OCI-LY3 (cell line): ENCODE results near the gene NYAP2.

Experiments
- H2AFZ ChIP-seq: fragments of 200-600, 300-600 bp; shearing (Covaris generic); 2 replicates; pipeline ENCODE4 v1.6.0; 2014; ENCODE audit warnings: antibody characterized with exemption, low read depth, low read length
- H3K27ac ChIP-seq: fragments of 200-600, 300-600 bp; sonication (generic); 2 replicates; pipeline ENCODE4 v1.5.1; 2014; ENCODE audit warnings: mild to moderate bottlenecking, low read length, moderate library complexity, mixed read lengths
- H3K27me3 ChIP-seq: fragments of 200-600, 300-600 bp; sonication (generic); 2 replicates; pipeline ENCODE4 v1.6.1; 2014; ENCODE audit warnings: low read depth, low read length, mixed read lengths
- H3K36me3 ChIP-seq: fragments of 200-600, 300-600 bp; sonication (generic); replicated peaks from 2 replicates; pipeline ENCODE3; 2014; ENCODE audit warnings: low read depth, low read length, mixed read lengths
- H3K4me1 ChIP-seq: fragments of 300-600, 200-600 bp; sonication (generic); 2 replicates; pipeline ENCODE4 v1.6.1; 2014; ENCODE audit warnings: low read length, mixed read lengths
- H3K4me2 ChIP-seq: fragments of 200-600, 300-600 bp; sonication (generic); 2 replicates; pipeline ENCODE4 v1.6.1; 2014; ENCODE audit warnings: low read length, mixed read lengths
- H3K4me3 ChIP-seq: fragments of 300-600, 200-600 bp; sonication (generic); 2 replicates; pipeline ENCODE4 v1.5.1; 2014; ENCODE audit warnings: antibody characterized with exemption, mild to moderate bottlenecking, low read length, moderate library complexity
- H3K79me2 ChIP-seq: fragments of 300-600, 200-600 bp; shearing (Covaris generic); 2 replicates; pipeline ENCODE4 v1.6.1; 2014; ENCODE audit warnings: mild to moderate bottlenecking, low read length, mixed read lengths
- H3K9ac ChIP-seq: fragments of 300-600, 200-600 bp; shearing (Covaris generic); 2 replicates; pipeline ENCODE4 v1.6.0; 2014; ENCODE audit warnings: mild to moderate bottlenecking, low read length, moderate library complexity
- H3K9me3 ChIP-seq: fragments of 200-600, 300-600 bp; shearing (Covaris generic); 2 replicates; pipeline ENCODE4 v1.6.1; 2014; ENCODE audit warnings: low read length, mixed read lengths; ENCODE audit not compliant: insufficient read depth
- H4K20me1 ChIP-seq: fragments of 200-600, 300-600 bp; sonication (generic); 2 replicates; pipeline ENCODE4 v1.6.1; 2016; ENCODE audit warnings: low read length, mixed read lengths; ENCODE audit not compliant: insufficient read depth
- EZH2phosphoT487 ChIP-seq: fragments of 200-600 bp; shearing (Covaris generic); IDR thresholded peaks from 2 replicates; pipeline ENCODE4 v1.6.1; 2018; ENCODE audit warnings: antibody characterized with exemption, mixed run types, low read depth
- TF ChIP-seq, protein P1 (sequence below): fragments of 200-600, 300-600 bp; sonication (generic); IDR thresholded peaks from 2 replicates; pipeline ENCODE4 v1.5.1; 2014; ENCODE audit warnings: antibody characterized with exemption, low read length, low read depth

Gene NYAP2

DNA sequence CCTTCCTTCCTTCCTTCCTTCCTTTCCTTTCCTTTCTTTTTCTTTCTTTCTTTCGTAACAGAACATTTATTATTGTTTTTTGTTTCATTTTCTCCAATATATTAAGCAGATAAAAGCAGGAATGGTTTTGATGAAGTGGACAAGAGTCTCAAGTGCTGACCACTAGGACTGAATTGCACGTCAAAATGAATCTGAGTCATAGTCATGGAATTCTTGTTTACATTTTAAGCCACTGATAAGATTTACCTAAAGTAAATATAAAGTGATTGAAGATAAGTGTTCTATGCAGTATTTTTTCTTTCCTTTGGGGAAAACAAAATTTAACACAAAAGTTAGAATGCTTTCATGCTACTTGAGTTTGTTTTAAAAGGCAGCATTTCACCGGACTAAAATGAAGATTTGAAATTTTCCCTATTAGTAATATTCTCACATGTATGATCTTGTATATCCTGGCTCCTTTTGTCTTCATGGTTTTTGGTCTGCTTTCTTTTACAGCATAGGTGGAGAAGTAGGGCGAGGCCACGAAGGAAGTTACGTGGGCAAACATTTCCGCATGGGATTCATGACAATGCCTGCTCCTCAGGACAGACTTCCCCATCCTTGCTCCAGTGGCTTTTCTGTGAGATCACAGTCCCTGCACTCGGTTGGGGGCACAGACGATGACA, 113.5 kb downstream of the NYAP2 start:
- H2AFZ ChIP-seq = no peak overlapping the region
- no peak overlapping the region for H3K27ac ChIP-seq
- H3K9me3 ChIP-seq = no peaks in the 10 kb centered on the region
- H4K20me1 ChIP-seq = no peaks in the 10 kb centered on the region
- H3K36me3 ChIP-seq = no peaks in the 10 kb centered on the region
- H3K79me2 ChIP-seq = no peaks in the 10 kb centered on the region
- no peak overlapping the region for H3K4me2 ChIP-seq
- no peaks in the 10 kb centered on the region for H3K27me3 ChIP-seq
- H3K9ac ChIP-seq = no peak overlapping the region
- H3K4me3 ChIP-seq = no peak overlapping the region
- no peaks in the 10 kb centered on the region; the same call in 1 of the 2 replicates for H3K4me1 ChIP-seq
- no peak for TF ChIP-seq EZH2phosphoT487
- TF ChIP-seq, protein P1, sequence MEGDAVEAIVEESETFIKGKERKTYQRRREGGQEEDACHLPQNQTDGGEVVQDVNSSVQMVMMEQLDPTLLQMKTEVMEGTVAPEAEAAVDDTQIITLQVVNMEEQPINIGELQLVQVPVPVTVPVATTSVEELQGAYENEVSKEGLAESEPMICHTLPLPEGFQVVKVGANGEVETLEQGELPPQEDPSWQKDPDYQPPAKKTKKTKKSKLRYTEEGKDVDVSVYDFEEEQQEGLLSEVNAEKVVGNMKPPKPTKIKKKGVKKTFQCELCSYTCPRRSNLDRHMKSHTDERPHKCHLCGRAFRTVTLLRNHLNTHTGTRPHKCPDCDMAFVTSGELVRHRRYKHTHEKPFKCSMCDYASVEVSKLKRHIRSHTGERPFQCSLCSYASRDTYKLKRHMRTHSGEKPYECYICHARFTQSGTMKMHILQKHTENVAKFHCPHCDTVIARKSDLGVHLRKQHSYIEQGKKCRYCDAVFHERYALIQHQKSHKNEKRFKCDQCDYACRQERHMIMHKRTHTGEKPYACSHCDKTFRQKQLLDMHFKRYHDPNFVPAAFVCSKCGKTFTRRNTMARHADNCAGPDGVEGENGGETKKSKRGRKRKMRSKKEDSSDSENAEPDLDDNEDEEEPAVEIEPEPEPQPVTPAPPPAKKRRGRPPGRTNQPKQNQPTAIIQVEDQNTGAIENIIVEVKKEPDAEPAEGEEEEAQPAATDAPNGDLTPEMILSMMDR = no peak

DNA sequence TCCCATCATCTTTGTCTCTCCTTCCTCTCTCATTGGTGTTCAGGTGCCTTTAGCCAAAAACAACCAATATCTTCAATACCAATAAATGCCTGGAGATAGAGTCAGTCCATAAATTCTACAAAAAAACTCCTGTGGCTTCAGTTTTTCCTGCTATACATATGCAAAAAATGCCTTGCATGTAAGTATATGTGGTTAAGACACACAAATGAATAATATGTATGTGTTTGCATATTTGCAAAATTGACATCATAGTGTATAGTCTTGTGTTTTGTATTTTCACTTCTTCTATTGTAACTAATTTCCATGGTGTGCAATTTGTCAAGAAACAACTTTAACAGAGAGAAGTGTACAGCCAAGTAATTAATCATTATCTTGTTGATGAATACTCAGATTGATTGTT, 115.5 kb downstream of the NYAP2 start:
- Histone ChIP-seq H3K4me2 (no peak overlapping the region), H3K36me3 (no peaks in the 10 kb centered on the region), H2AFZ (no peak overlapping the region), H3K4me1 (no peaks in the 10 kb centered on the region; the same call in 1 of the 2 replicates), H4K20me1 (no peaks in the 10 kb centered on the region), H3K27me3 (no peaks in the 10 kb centered on the region), H3K9me3 (no peaks in the 10 kb centered on the region), H3K9ac (no peak overlapping the region), H3K4me3 (no peak overlapping the region), H3K27ac (no peak overlapping the region), H3K79me2 (no peaks in the 10 kb centered on the region)
- TF ChIP-seq, protein P1 = no peak
- no peak for TF ChIP-seq EZH2phosphoT487

DNA sequence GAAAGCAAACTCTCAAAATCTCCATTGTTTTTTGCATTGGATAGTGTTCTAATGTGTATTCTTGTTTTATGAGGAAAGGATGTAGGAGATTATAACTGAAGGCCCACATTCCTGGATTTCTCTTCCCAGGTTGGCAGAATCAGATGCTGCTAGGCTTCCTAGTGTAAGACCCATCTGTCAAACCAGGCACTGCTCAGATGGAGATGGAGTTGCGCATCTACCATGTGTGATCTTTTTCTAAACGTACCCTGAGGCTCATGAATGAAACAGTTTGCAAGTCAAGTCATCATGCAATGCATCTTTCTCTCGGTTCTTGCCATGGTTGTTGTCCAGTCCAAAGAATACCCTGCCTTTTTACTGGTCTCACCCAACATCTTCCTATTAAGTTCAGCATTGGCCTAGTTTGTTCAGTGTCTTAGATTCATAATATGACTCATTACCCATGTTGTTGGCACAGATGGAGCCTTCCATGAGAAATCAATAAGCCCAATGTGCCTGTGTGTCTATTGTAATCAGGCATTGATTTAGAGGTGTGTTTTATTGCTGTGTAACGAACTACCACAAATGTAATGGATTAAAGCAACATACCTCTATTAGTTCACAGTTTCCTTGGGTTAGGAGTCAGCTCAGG, 127.4 kb downstream of the NYAP2 start:
- no peak overlapping the region for H2AFZ ChIP-seq
- no peaks in the 10 kb centered on the region for H4K20me1 ChIP-seq
- H3K9me3 ChIP-seq = no peaks in the 10 kb centered on the region
- no peak overlapping the region for H3K27ac ChIP-seq
- H3K79me2 ChIP-seq = no peaks in the 10 kb centered on the region
- no peak for TF ChIP-seq EZH2phosphoT487
- TF ChIP-seq, protein P1 = no peak
- no peak overlapping the region for H3K4me3 ChIP-seq
- H3K36me3 ChIP-seq = no peaks in the 10 kb centered on the region
- no peak overlapping the region for H3K9ac ChIP-seq
- H3K4me1 ChIP-seq = no peaks in the 10 kb centered on the region
- no peaks in the 10 kb centered on the region for H3K27me3 ChIP-seq
- H3K4me2 ChIP-seq = no peak overlapping the region

DNA sequence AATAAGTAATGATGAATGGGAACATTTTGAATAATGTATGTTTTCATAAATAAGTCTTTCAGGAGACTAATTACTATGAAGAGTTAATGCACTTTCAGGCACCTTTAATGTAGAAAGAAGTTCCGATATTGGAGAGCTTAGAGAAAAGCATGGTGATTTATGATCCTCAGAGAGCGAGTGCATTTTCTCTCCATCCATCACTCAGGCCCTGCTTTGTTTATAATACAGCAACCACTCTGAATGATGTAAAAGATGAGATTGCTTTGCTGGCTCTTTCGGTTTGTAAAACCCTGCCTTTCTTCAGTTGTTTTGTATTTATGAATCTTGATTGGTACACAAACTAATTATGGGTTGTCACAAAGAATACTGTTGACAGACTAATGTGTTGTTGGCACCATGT, 132.0 kb downstream of the NYAP2 start:
- Histone ChIP-seq H2AFZ (no peak overlapping the region), H4K20me1 (no peaks in the 10 kb centered on the region), H3K4me1 (no peaks in the 10 kb centered on the region), H3K4me2 (no peak overlapping the region), H3K79me2 (no peaks in the 10 kb centered on the region), H3K27ac (no peak overlapping the region), H3K9ac (no peak overlapping the region), H3K9me3 (no peaks in the 10 kb centered on the region), H3K4me3 (no peak overlapping the region), H3K36me3 (no peaks in the 10 kb centered on the region), H3K27me3 (no peaks in the 10 kb centered on the region)
- TF ChIP-seq, protein P1 = no peak
- no peak for TF ChIP-seq EZH2phosphoT487
